ACHN (cell line): Measurements from ENCODE around the gene FCHO1.

Source experiments
- DNase-seq: peaks from one replicate; pipeline ENCODE4 v3.0.0-alpha.2; 2015
- in situ Hi-C: cut with HindIII; loops from 2 replicates; pipeline ENCODE4 v1.10.0; 2017; ENCODE audit warnings: low sequenced_read_pairs, low pct_ligation_motif_present, low pct_unique_long_range_greater_than_20kb

The FCHO1 gene

DNA sequence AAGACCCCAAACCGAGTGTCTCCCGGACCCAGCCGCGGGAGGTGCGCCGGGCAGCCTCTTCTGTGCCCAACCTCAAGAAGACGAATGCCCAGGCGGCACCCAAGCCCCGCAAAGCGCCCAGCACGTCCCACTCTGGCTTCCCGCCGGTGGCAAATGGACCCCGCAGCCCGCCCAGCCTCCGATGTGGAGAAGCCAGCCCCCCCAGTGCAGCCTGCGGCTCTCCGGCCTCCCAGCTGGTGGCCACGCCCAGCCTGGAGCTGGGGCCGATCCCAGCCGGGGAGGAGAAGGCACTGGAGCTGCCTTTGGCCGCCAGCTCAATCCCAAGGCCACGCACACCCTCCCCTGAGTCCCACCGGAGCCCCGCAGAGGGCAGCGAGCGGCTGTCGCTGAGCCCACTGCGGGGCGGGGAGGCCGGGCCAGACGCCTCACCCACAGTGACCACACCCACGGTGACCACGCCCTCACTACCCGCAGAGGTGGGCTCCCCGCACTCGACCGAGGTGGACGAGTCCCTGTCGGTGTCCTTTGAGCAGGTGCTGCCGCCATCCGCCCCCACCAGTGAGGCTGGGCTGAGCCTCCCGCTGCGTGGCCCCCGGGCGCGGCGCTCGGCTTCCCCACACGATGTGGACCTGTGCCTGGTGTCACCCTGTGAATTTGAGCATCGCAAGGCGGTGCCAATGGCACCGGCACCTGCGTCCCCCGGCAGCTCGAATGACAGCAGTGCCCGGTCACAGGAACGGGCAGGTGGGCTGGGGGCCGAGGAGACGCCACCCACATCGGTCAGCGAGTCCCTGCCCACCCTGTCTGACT lies 24.1 kb upstream of the FCHO1 start:
- in situ Hi-C loops = no loop called here
- no peak for DNase-seq

- no peak for DNase-seq
- in situ Hi-C loops = no loop called here
Measured at GRCh38 chr19:17727843-17728242, 23.4 kb upstream of the FCHO1 start.

DNA sequence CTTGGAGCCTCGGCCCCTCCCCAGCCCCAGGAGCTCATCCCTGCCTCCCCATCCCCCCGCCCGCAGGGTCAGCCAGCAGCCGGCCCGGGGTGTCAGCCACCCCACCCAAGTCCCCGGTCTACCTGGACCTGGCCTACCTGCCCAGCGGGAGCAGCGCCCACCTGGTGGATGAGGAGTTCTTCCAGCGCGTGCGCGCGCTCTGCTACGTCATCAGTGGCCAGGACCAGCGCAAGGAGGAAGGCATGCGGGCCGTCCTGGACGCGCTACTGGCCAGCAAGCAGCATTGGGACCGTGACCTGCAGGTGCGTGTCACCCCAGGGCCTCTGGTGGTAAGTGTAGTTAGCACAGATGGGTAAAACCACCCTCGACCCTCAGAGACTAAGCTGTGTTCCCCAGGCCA lies 18.1 kb upstream of the FCHO1 start:
- in situ Hi-C loops = no loop called here

GRCh38 chr19:17734146-17734545 lies 17.1 kb upstream of the FCHO1 start:
- in situ Hi-C loops = no loop called here
- DNase-seq = no peak

More for the DNA sequence above, 18.1 kb upstream of the FCHO1 start:
- no peak for DNase-seq

GRCh38 chr19:17735410-17735809 lies 15.9 kb upstream of the FCHO1 start:
- no peak for DNase-seq

DNA sequence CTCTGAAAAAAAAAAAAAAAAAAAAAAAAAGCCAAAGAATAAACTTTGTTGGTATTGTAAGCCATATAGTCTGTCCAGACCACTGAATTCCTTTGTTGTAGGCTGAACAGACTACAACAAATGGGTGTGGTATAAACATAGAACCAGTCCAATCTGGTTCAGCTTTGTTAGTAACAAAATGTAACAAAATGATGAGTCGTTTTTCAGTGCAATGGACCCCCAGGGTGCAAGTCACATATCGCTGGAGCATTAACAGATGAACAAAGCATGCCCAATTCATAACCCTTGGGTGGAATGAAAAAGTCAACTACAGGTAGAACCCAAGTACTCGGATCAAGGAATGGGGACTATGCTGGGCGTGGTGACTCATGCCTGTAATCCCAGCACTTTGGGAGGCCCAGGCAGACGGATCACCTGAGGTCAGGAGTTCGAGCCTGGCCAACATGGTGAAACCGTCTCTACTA lies 13.6 kb upstream of the FCHO1 start:
- in situ Hi-C loops = no loop called here
- DNase-seq = no peak

More at GRCh38 chr19:17735410-17735809, 15.9 kb upstream of the FCHO1 start:
- in situ Hi-C loops = no loop called here

DNA sequence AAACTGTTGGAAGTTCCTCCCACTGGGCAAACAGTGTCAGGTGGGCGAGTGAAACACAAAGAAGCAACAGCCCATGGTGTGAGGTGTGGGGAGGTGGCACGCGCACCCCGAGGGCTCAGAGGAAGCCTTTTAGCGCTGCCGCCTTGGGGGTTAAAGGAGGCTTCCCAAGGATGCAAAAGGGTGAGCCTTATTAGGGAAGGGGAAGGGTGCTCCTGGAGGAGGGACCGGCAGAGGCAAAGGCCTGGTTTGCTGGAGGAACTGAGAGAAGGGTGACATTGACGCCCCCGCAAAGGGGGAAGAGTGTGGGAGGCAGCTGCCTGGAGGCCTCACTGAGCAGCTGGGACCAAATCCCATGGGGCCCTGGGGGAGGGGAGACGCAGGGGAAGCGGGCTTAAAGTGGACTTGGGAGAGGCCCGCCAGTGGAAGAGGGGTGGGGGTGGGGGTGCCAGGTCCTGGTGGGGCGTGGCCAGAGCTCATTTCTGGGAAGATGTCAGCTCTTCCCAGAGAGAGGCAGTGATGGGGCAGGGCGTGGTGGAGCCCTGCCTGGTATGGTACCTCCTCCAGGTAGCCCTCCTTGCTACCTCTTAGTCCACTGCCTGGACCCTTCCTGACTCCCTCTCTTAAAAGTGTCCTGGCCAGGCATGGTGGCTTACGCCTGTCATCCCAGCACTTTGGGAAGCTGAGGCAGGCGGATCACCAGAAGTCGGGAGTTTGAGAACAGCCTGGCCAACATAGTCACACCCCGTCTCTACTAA lies 12.0 kb upstream of the FCHO1 start:
- no peak for DNase-seq
- in situ Hi-C loops = no loop called here

DNA sequence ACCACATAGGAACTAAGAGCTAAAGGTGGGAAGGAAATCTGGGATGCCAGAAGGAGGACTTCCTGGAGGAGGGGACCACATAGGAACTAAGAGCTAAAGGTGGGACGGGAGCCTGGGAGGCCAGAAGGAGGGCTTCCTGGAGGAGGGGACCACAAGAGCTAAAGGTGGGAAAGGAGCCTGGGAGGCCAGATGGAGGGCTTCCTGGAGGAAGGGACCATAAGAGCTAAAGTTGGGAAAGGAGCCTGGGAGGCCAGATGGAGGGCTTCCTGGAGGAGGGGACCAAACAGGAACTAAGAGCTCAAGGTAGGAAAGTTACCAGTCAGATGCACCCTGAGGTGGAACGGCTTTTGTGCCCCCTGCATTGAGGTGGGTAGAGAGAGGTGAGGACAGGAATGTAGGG lies 9.8 kb upstream of the FCHO1 start:
- in situ Hi-C loops = no loop called here

DNA sequence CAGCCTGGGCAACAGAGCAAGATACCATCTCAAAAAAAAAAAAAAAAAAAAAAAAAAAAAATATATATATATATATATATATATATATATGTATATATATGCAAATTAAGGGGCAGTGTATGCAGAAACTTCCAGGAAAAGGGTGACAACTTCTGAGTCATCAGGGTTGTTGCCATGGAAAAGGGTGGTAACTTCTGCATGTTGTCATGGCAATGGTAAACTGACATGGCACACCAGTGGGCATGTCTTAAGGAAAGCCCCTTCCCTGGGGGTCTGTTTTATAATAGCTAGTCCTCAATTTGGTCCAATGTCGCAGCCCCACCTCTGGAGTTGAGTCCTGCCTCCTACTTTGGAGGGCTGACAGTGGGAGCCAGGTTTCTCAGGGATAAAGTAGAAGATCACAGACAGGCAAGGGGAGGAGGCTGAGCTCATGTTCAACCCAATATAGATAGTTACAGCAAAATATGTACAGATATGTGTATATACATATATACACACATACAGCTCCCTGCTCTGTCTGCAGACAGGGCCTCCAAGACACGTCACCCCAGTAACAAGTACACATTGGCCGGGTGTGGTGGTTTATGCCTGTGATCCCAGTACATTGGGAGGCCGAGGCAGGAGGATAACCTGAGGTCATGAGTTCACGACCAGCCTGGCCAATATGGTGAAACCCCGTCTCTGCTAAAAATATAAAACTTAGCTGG lies 7.2 kb upstream of the FCHO1 start:
- DNase-seq = no peak
- in situ Hi-C loops = no loop called here

More for the DNA sequence above, 9.8 kb upstream of the FCHO1 start:
- DNase-seq = no peak

DNA sequence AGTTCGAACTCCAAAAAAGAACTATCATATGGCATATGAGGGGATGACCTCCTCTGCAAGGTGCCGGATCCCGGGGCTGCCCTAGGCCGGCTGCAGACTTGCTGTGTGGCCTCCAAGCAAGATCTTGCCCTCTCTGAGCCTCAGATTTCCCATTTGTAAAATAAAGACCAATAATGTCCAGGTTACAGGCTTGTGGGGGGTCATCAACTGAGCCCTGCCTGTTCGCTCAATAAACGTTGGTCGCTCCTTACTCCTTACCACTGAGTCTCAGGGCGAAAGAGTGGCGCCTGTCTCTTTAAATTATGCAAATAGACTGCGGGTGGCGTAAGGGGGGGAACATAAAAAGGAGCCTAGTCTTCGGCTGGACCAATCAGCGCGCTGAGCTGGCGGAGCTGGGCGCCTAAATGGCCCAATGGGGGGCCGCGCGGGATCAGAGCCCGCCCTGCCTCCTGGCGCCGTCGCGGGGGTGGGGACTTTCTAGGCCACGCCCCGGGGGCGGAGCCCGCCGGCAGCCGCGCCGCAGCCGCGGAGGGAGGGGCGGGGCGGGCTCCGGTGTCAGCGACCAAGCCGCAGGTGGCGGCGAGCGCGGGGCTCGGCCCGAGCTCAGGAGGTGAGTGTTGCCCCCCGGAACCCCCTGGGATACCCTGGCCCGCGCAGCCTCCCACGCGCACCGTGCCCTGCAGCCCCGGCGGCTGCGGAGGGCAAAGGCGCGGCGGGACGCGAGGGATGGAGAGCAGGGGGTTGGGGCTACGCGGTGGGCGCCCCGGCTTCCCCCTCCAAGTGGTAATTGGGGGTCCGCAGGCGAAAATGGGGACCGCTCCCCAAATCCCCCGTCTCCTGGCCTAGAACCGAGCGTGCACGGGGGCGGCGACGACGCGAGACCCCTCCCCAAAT lies 3.8 kb upstream of the FCHO1 start:
- DNase-seq = peak; percentile 90
- in situ Hi-C loops = no loop called here

DNA sequence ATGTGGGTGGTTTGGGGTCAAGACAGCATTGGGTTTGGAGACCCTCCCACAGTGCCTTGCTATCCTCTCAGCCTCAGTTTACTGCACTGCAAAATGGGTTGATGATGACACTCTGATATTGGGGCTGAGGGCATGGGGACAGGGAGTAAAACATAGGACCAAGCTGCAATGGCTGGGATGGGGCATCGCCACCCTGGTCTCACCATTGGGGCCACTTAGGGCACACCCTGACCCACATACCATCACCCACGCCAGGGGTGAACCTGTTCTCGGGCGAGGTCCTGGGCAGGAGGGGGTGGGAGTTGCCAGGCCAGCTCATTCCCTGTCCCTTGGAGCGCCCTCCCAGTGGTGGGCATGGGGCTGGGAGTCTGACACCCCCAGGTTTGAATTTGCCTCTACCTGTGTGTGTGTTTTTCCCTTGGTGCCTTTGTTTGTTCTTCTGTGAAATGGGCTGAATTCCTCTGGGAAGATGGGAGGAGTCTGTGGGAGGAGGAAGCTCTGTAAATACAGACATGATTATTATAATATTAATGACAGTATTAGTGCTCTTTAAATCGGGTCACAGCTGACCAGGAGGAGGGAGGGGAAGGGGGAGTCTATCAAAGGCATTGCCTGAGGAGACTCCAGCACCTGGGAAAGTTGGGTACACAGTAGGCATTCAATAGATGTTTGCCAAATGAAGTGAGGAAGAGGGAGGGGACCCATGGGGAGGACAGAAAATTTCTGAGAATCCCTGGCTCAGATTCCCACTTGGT lies 2.2 kb upstream of the FCHO1 start:
- in situ Hi-C loops = no loop called here
- no peak for DNase-seq

- no peak for DNase-seq
- in situ Hi-C loops = no loop called here
Measured at GRCh38 chr19:17749912-17750317, 1.4 kb upstream of the FCHO1 start.

DNA sequence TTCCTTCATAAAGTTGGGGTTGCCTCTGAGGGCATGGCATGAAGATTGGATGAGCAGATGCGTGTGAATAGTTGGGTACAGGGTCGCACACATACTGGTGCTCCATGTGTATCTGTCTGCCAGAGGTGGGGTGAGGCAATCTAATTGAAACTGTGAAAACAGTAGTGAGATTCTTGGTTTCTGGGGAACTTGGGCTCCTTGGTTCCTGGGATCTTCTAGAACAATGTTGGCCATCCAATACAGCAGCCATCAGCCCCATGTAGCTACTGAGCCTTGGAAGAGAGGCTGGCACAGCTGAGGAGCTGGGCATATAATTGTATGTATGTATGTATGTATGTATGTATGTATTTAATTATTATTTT lies 616 bp downstream of the FCHO1 start:
- in situ Hi-C loops = no loop called here
- no peak for DNase-seq

DNA sequence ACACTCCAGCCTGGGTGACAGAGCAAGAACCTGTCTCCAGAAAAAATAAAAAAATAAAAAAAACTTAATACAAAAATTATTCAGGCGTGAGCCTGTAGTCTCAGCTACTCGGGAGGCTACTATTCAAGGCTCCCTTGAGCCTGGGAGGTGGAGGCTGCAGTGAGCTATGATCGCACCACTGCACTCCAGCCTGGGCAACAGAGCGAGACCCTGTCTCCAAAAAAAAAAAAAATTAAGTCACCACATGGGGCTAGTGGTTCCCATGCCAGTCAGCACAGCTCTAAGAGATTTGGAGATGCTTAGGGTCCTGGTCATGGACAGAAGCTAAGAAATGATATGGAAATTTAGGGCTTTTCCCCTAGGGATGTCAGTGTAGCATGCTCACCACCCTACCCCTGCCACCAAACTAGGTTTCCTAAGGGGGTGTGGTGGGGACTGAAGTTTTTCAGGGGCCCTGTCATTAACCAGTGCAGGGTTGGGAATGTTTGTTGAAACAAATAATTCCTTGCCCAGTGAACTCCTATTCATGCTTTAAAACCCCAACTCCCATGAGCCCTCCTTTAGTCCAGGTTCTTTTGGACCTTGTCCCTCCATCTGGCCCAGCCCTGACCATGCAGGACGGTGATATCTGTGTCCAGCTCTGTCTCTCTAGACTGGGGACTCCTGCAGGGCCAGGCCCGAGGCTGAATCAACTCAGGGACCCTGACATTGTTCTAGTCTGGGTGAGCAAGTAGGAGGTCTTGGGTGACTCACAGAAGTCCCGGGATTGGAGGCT lies 1.8 kb downstream of the FCHO1 start:
- in situ Hi-C loops = no loop called here
- no peak for DNase-seq

- in situ Hi-C loops = no loop called here
- DNase-seq = no peak
Measured at GRCh38 chr19:17753976-17754375, 2.7 kb downstream of the FCHO1 start.

DNA sequence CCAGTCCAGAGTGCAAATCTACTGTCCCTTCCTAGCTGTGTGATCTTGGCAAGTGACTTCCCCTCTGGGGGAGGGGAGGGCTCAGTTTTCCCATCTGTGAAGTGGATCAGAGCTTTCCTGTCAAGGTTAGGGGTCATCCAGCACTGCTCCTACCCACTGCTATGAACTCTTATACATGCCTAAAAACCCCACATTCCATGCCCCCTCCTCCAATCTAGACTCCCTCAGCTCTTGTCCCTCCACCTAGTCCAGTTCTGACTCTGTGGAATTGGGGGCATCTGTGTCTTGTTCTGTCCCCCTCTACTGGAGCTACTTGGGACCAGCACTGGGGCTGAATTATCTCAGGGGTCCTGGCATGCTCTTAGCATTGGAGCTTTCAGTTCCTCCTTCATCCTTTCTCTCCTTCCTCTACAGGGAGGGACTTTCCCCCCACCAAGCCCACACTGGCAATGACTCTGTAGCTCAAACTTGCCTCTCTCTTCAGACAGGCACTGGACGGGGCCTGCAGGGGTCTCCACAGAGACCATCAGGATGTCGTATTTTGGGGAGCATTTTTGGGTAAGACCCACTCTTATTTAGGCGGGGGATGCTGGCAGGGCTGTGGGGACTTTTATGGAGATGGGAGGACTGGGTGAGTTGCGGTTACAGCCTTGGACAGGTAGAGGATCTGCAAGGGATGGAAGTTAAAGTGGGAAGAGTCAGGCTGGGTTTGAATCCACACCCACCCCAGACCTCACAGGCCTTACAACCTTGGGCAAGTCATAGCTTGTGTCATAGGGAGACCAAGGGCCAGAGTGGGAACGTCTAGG lies 3.6 kb downstream of the FCHO1 start:
- no peak for DNase-seq
- in situ Hi-C loops = no loop called here
